ENCODE data around the gene TTLL13. TPM values are rescaled to one million over a fixed set of nuclear protein-coding genes. Genes with fewer than 3 reads are reported as not detected.

TTLL13 gene
- total RNA-seq, 6 experiments from 2014 or later, result 0.13 to 0.46 TPM; not detected in 4

GRCh38 chr15:90231028-90232017 lies 18.0 kb upstream of the TTLL13 start:
- no peaks in the 10 kb centered on the region for H3K9me3 ChIP-seq
- no peak overlapping the region for H3K4me3 ChIP-seq
- ATAC-seq (no peak), DNase-seq (peak in 1 of 3 donors; percentile 46)
- intact Hi-C loops (cut with DNase I), result no loop called here
- H3K27ac ChIP-seq, result peak overlapping the region; percentile 10 to 97 (median 90)
- no peaks in the 10 kb centered on the region for H3K27me3 ChIP-seq
- peaks cover 5 to 38% (median 21%) of the 10 kb centered on the region in 4 donors for H3K36me3 ChIP-seq
- no peak for TF ChIP-seq CTCF (IDR thresholded peaks at IDR 0.05)
- H3K4me1 ChIP-seq, result peaks cover 0 to 47% (median 18%) of the 10 kb centered on the region in 4 donors
- 47% methylated on average over 15 of the region's 27 CpGs for WGBS (ENCODE audit: insufficient coverage, low coverage, low lambda C conversion rate, missing lambda C conversion rate)

- DNase-seq (no peak), ATAC-seq (no peak)
- TF ChIP-seq POLR2A (IDR thresholded peaks at IDR 0.05) (no peak), CTCF (IDR thresholded peaks at IDR 0.05) (no peak)
- peaks cover 5 to 30% (median 16%) of the 10 kb centered on the region in 4 donors for H3K36me3 ChIP-seq
- 50% methylated on average over 2 of the region's 13 CpGs for WGBS (ENCODE audit: insufficient coverage, low coverage, low lambda C conversion rate, missing lambda C conversion rate)
- H3K4me1 ChIP-seq, result peaks cover 0 to 47% (median 18%) of the 10 kb centered on the region in 4 donors
- H3K27ac ChIP-seq, result peak overlapping the region; percentile 89 to 97 (median 90)
- peak overlapping the region; percentile 89 to 97 (median 92) for H3K4me3 ChIP-seq
- H3K9me3 ChIP-seq, result no peaks in the 10 kb centered on the region
- intact Hi-C loops (cut with DNase I), result no loop called here
- H3K27me3 ChIP-seq, result no peaks in the 10 kb centered on the region
These were observed 17.2 kb upstream of the TTLL13 start for GRCh38 chr15:90232196-90232595.

GRCh38 chr15:90232941-90233386 lies 16.4 kb upstream of the TTLL13 start:
- 0% methylated on average over 4 of the region's 9 CpGs for WGBS (ENCODE audit: insufficient coverage, low coverage, low lambda C conversion rate, missing lambda C conversion rate)
- peak overlapping the region; percentile 89 to 97 (median 92) for H3K4me3 ChIP-seq
- peak overlapping the region; percentile 89 to 97 (median 90) for H3K27ac ChIP-seq
- intact Hi-C loops (cut with DNase I), result no loop called here
- H3K36me3 ChIP-seq, result peaks cover 4 to 30% (median 13%) of the 10 kb centered on the region in 4 donors
- no peaks in the 10 kb centered on the region for H3K27me3 ChIP-seq
- no peak for TF ChIP-seq POLR2A (IDR thresholded peaks at IDR 0.05)
- TF ChIP-seq CTCF (IDR thresholded peaks at IDR 0.05), result peak in 3 of 4 donors; percentile 48 to 65 (median 50)
- peaks cover 0 to 47% (median 18%) of the 10 kb centered on the region in 4 donors for H3K4me1 ChIP-seq
- ATAC-seq (no peak), DNase-seq (no peak)
- no peaks in the 10 kb centered on the region for H3K9me3 ChIP-seq

GRCh38 chr15:90233387-90234095 lies 15.8 kb upstream of the TTLL13 start, which contains the start of gene CIB1:
Gene CIB1 (minus strand): TSS chr15:90233941. CDS start chr15:90233885, 56 bp downstream.
- DNase-seq, result peak; percentile 99
- Histone ChIP-seq H3K4me1 (peaks cover 0 to 47% (median 18%) of the 10 kb centered on the region in 4 donors), H3K27me3 (no peaks in the 10 kb centered on the region), H3K36me3 (peaks cover 3 to 30% (median 11%) of the 10 kb centered on the region in 4 donors), H3K9me3 (no peaks in the 10 kb centered on the region), H3K4me3 (peak within 1 kb of the TSS; percentile 89 to 97 (median 92)), H3K27ac (peak within 1 kb of the TSS; percentile 89 to 97 (median 90))
- intact Hi-C loops (cut with DNase I), result no loop called here
- peak; percentile 80 to 94 (median 86) for ATAC-seq
- peak; percentile 71 for TF ChIP-seq POLR2A (IDR thresholded peaks at IDR 0.05)
- TF ChIP-seq CTCF (IDR thresholded peaks at IDR 0.05), result peak in 1 of 4 donors; percentile 62
- WGBS (ENCODE audit: insufficient coverage, low coverage, low lambda C conversion rate, missing lambda C conversion rate), result no CpG with 5 or more reads among the region's 63 CpGs

Measured in right lobe of liver (tissue), 6 donors.